Measurements from ENCODE around the gene KIF16B. TPM values are rescaled to one million over a fixed set of nuclear protein-coding genes. Genes with fewer than 3 reads are reported as not detected.
"Not testable (repeated sequence)": the region's sequence is repeated elsewhere in the genome, so short reads cannot be mapped to it uniquely, and the experiment has no call there.

Gene KIF16B
- polyA plus RNA-seq, 1 donor = 25.0 TPM

DNA sequence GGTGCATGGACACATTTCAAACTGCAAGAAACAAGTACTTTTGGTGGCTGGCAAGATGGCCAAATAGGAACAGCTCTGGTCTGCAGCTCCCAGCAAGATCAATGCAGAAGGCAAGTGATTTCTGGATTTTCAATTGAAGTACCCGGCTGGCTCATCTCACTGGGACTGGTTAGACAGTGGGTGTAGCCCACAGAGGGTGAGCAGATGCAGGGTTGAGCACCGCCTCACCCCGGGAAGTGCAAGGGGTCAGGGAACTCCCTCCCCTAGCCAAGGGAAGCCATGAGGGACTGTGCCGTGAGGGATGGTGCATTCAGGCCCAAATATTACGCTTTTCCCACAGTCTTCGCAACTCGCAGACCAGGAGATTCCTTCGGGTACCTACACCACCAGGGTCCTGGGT, 53.6 kb downstream of the KIF16B start:
- DNase-seq (ENCODE audit: low read depth) = not testable (repeated sequence)

GRCh38 chr20:16518784-16519084, 54.5 kb downstream of the KIF16B start:
- DNase-seq (ENCODE audit: low read depth) = no peak

- no peak for DNase-seq (ENCODE audit: low read depth)
Measured at GRCh38 chr20:16517946-16518783, 55.1 kb downstream of the KIF16B start.

GRCh38 chr20:16516794-16517193, 56.5 kb downstream of the KIF16B start:
- DNase-seq (ENCODE audit: low read depth) = no peak

DNA sequence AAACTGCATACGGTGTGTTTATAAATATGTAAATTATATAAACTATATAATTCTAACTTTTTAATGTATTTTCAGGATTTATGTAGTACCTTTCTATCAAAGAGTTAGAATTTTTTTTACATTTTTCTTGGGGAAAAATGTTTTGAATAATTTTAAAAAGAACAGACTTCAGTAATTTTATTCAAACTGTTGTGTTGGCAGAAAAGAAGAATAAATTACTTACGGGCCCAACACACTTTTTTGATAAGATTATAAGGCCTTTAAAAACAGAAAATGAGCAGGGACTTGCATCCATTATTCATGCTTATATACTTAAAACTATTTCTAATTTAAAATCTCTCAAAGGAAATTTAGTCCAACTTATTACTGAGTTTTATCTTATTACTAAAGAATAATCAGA, 58.2 kb downstream of the KIF16B start:
- no peak for DNase-seq (ENCODE audit: low read depth)

DNA sequence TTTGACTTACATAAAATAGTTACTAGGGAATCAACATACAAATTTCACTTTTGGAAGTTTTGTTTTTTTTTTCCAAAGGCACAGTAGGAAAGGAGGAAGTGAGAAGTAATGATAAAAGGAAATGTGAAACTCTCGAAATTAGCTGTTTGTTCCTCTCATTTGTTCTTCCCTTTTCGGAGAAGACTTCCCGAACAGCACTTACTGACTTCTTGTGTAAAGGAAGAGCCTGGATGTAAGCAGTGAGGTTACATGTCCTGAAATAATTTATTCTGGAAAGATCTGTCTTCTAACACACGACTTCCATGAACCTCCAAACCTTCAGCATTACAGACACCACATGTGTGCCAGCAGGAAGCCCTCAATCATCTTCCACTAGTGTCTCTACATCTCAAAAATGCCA, 59.1 kb downstream of the KIF16B start:
- DNase-seq (ENCODE audit: low read depth) = no peak

DNA sequence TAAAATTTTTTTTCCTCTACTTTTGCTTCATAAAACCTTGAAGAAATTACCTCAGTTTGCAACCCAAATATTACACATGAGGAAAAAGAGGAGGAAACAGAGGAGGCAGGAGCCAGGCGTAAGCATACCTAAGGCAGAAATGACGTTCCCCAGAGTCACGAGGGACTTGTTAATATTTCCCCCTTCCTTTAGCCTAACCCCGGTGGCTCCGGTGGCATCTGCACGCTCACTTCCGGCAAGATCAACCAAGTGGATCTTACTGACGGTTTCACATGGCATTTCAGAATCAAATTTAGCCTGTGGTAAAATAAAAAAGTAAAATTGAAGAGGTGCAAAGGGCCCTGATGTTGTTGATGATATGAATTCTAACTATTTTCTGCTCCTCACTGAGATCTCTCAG, 67.4 kb downstream of the KIF16B start:
- no peak for DNase-seq (ENCODE audit: low read depth)

DNA sequence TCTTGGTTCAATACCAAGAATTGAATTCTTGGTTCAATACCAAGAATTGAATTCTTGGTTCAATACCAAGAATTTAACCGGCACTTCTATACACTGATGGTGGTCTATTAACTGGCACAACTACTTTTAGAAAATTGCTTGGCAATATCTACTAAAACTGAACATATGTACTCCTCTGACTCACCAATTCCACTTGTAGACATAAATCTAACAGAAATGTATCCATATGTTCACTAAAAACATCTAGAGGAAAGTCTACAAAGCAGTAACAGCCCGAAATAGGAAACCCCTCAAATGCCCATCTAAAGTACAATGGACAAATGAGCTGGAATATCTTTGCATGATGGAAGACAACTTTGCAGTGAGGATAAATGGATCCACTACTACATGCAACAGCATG, 71.9 kb downstream of the KIF16B start:
- DNase-seq (ENCODE audit: low read depth) = no peak

- no peak for DNase-seq (ENCODE audit: low read depth)
Measured at GRCh38 chr20:16500197-16500596, 73.1 kb downstream of the KIF16B start.

DNA sequence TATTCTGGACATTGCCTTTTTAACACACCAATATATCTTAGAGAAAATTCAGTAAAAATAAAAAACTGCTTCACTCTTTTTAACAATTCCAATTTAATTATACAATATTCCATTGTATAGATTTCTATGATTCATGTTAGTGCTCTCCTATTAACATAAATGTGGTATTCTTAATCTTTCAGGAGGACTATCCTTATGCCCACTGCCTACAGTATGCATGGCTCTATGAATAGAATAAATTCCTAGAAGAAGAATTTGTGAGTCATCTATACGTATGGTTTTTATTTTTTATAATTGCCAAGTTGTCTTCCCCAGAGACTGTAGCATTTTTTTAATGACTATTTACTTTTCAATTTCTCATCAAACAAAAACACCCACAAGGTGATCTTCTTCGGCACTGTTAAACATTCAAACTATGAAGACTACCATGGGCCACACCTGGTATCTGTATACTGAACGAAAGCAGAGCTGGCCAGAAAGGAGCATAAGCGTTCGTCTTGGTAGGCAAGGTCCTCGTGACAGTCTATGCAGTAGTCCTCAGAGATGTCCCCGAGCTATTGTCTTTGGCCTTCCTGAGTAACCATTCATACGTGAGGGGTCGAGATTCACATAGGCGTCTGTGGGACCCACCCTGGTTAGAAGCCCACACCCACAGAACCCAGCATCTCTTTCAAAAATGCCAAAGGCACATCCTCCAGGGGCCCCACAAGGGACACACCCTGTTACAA, 74.6 kb downstream of the KIF16B start:
- no peak for DNase-seq (ENCODE audit: low read depth)

DNA sequence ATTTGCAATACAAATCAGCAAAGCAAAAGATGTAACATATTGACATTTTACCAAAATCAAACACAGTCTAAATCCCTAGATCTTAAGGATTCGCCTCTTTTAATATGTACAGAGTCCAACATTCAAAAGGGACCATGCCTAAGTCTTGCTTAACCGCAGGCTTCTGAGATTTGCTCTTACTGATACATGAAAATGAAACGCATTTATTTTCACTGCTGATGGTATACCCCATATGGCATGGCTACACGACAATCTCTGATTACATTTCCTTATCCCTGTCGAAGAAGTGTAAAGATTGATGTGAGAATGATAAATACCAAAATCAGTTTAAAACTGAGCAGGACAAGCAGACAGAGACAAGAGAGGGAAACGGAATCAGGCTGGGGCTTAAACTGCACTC, 75.4 kb downstream of the KIF16B start:
- DNase-seq (ENCODE audit: low read depth) = no peak

- DNase-seq (ENCODE audit: low read depth) = no peak
Measured at GRCh38 chr20:16493486-16493885, 79.8 kb downstream of the KIF16B start.

- DNase-seq (ENCODE audit: low read depth) = no peak
Measured at GRCh38 chr20:16491294-16491905, 81.8 kb downstream of the KIF16B start.

DNA sequence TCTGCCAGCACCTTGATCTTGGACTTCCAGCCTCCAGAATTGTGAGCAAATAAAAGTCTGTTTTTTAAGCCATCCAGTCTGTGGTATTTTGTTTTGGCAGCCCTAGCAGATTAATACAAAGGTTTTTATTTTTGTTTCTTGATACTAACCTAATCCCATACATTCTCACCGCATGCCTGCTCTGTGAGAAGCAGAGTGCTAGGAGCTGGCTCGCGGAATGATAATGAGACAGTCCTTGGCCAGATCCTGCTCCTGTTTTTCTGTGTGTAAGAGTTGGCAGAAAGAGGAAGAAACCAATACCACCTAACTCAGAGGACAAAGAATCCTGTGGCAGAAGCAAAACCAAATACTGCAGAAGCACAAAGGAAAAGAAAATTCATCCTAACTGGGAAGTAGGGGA, 82.6 kb downstream of the KIF16B start:
- no peak for DNase-seq (ENCODE audit: low read depth)

GRCh38 chr20:16488616-16489015, 84.6 kb downstream of the KIF16B start:
- DNase-seq (ENCODE audit: low read depth) = no peak

DNA sequence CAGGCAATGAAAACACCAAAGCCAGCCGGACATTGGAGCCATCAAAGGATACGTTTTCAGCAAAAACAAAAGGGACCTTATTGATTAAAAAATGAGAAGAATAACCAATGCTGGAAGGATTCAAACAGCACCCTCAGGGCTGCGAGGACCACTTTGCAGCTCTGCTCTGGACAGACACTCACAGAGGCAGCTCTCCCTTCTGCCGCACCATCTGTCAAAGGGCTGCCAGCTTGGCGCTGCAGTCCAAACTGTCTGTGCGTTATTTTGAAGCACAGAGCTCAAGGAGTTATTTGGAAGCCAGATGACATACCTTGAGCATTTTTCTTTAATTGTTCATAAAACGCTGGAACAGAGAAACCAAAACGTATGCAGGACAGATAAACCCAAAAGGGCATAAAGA, 85.2 kb downstream of the KIF16B start:
- no peak for DNase-seq (ENCODE audit: low read depth)

GRCh38 chr20:16486532-16486931, 86.7 kb downstream of the KIF16B start:
- no peak for DNase-seq (ENCODE audit: low read depth)

DNA sequence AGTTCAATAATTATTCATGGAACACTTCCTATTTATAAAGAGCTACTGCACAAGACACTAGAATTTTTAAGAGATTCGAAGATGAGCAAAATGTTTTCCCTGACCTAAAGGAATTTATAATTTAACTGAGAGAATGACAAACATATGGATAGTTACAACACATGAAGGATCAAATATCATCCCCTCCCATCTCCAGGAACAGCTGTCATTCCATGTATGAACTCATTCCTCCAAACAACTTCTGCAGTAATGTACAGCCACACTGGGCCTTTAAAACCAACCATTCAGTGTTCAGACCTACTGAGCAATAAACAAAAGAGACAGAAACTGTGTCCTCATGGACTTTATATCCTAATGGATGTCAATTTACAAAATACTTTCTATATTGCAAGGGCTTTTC, 87.8 kb downstream of the KIF16B start:
- DNase-seq (ENCODE audit: low read depth) = peak; percentile 53

DNA sequence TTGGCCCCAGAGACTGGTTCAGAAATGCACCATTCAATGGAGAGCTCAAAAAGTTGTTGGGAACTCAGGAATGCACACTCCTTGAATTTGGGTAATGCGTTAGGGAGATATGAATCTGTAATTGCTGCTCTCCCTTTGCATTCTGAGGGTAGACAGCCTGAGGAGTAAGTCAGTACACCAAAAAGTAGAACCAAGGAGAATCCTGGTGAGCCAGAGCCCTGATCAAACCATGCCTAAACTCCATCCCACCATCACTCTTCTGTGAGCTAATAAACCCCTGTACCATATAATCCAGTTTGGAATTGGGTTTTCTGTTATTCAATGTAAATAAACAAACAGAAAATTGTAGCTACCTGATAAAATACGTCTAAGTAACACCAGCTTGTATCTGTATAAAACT, 90.2 kb downstream of the KIF16B start:
- no peak for DNase-seq (ENCODE audit: low read depth)

- DNase-seq (ENCODE audit: low read depth) = no peak
Measured at GRCh38 chr20:16481977-16482376, 91.3 kb downstream of the KIF16B start.

DNA sequence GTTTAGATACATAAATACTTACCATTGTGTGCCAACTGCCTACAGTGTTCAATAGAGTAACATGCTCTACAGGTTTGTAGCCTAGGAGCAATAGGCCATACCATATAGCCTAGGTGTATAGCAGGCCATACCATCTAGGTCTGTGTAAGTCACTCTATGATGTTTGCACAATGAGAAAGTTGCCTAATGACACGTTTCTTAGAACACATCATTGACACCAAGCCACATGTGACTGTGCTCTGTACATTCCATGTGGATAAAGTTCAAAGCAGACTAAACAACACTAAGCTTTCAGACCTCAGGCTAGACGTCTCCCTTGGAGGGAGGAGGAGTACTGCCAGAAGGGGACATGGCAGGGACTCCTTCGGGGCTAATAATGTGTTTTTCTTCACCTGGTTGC, 93.6 kb downstream of the KIF16B start:
- no peak for DNase-seq (ENCODE audit: low read depth)

GRCh38 chr20:16477632-16478031, 95.6 kb downstream of the KIF16B start:
- DNase-seq (ENCODE audit: low read depth) = no peak

DNA sequence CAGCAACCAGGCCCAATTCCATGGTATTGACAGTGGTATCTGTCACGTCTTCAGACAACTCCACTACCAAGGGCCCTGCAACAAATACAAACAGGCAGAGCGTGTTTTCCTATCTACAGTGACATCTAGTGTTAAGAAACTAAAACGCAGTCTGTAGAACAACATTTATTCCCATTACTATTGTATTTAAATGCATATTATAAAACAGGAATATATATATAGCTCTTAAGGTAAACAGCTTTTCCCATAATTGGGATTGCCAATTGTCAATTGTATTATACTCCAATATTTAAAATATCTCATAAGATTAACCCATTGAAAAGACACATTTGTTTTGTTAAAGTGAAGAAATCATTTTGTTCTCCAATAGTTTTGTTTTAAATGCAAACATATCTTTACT, 97.2 kb downstream of the KIF16B start:
- DNase-seq (ENCODE audit: low read depth) = peak; percentile 36
